Measurements from ENCODE around the gene OR51B4.
"Not testable (repeated sequence)": the region's sequence is repeated elsewhere in the genome, so short reads cannot be mapped to it uniquely, and the experiment has no call there.

The OR51B4 gene

DNA sequence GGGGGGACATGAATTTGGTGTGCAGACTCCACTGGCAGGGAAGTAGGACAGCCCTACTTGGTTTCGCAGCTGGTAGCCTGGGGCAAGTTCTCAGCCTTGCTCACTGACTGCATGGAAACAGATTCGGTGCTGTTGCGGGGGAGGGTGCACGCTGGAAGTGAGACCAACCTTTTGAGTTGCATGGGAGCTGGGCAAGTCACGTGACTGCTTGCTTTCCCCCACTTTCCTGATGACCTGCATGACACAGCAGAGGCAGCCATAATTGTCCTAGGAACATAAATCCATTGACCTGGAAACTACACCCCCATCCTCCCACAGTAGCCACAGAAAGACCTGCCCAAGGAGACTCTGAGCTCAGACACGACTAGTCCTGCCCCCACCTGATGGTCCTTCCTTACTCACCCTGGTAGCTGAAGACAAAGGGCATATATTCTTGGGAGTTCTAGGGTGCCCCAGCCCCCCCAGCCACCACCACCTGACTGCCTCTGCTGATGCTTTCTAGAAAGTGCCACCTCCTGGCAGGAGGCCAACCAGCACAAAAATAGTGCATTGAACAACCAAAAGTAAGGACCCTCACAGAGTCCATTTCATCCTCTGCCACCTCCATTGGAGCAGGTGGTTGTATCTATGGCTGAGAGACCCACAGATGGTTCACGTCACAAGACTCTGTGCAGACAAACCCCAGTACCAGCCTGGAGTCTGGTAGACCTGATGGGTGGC lies 43.0 kb downstream of the OR51B4 start:
- Histone ChIP-seq H3K4me3 (ENCODE audit: low read length, poor library complexity, severe bottlenecking) (no peak overlapping the region), H3K9me2 (replicated peaks; ENCODE audit: low read depth, low read length) (no peaks in the 10 kb centered on the region), H3K9me3 (ENCODE audit: insufficient read depth, low read depth, low read length) (no peaks in the 10 kb centered on the region), H3K4me2 (ENCODE audit: low read depth, low read length, poor library complexity, severe bottlenecking) (no peak overlapping the region), H3F3A (ENCODE audit: low read depth) (no peaks in the 10 kb centered on the region), H3K27me3 (ENCODE audit: insufficient read depth, low read length, poor library complexity, severe bottlenecking) (no peaks in the 10 kb centered on the region), H3K4me1 (ENCODE audit: insufficient read depth, low read length, poor library complexity, severe bottlenecking) (no peaks in the 10 kb centered on the region), H3K36me3 (ENCODE audit: insufficient read depth, low read length) (no peaks in the 10 kb centered on the region), H3K79me2 (ENCODE audit: insufficient read depth, low read length) (no peaks in the 10 kb centered on the region), H3K9ac (ENCODE audit: low read depth, low read length, poor library complexity, severe bottlenecking) (no peak overlapping the region), H4K20me1 (ENCODE audit: insufficient read depth, low read length, poor library complexity, severe bottlenecking) (no peaks in the 10 kb centered on the region), H2AFZ (ENCODE audit: low read length) (no peak overlapping the region)
- TF ChIP-seq, protein P1, sequence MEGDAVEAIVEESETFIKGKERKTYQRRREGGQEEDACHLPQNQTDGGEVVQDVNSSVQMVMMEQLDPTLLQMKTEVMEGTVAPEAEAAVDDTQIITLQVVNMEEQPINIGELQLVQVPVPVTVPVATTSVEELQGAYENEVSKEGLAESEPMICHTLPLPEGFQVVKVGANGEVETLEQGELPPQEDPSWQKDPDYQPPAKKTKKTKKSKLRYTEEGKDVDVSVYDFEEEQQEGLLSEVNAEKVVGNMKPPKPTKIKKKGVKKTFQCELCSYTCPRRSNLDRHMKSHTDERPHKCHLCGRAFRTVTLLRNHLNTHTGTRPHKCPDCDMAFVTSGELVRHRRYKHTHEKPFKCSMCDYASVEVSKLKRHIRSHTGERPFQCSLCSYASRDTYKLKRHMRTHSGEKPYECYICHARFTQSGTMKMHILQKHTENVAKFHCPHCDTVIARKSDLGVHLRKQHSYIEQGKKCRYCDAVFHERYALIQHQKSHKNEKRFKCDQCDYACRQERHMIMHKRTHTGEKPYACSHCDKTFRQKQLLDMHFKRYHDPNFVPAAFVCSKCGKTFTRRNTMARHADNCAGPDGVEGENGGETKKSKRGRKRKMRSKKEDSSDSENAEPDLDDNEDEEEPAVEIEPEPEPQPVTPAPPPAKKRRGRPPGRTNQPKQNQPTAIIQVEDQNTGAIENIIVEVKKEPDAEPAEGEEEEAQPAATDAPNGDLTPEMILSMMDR (conservative IDR thresholded peaks at IDR 0.05; ENCODE audit: low read length): no peak
- TF ChIP-seq EZH2phosphoT487 (IDR thresholded peaks at IDR 0.05; ENCODE audit: borderline replicate concordance): no peak

DNA sequence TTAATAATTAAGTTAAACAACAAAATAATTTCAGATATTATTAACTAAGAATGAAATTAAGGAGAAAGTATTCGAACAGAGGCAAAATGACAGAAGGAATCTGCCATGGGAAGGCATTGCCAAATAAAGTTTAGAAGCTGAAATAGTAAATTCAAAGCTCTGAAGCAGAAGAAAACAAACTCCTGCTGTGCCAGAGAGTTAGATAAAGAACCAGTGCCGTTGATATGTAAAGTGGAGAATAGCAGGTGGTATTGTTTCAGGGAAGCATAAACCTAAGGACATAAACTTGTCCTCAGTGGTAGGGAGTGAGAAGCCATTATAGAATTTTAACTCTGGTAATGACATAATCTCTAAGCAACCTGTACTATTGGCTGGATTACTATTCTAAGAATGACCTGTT lies 44.5 kb downstream of the OR51B4 start:
- TF ChIP-seq, protein P1 (conservative IDR thresholded peaks at IDR 0.05; ENCODE audit: low read length): no peak
- TF ChIP-seq EZH2phosphoT487 (IDR thresholded peaks at IDR 0.05; ENCODE audit: borderline replicate concordance): no peak
- H3F3A ChIP-seq (ENCODE audit: low read depth): no peaks in the 10 kb centered on the region
- no peaks in the 10 kb centered on the region for H3K9me3 ChIP-seq (ENCODE audit: insufficient read depth, low read depth, low read length)
- H2AFZ ChIP-seq (ENCODE audit: low read length): no peak overlapping the region
- H3K4me1 ChIP-seq (ENCODE audit: insufficient read depth, low read length, poor library complexity, severe bottlenecking): no peaks in the 10 kb centered on the region
- no peaks in the 10 kb centered on the region for H3K9me2 ChIP-seq (replicated peaks; ENCODE audit: low read depth, low read length)
- H4K20me1 ChIP-seq (ENCODE audit: insufficient read depth, low read length, poor library complexity, severe bottlenecking): no peaks in the 10 kb centered on the region
- H3K79me2 ChIP-seq (ENCODE audit: insufficient read depth, low read length): no peaks in the 10 kb centered on the region
- H3K9ac ChIP-seq (ENCODE audit: low read depth, low read length, poor library complexity, severe bottlenecking): no peak overlapping the region
- H3K4me2 ChIP-seq (ENCODE audit: low read depth, low read length, poor library complexity, severe bottlenecking): no peak overlapping the region
- no peaks in the 10 kb centered on the region for H3K27me3 ChIP-seq (ENCODE audit: insufficient read depth, low read length, poor library complexity, severe bottlenecking)
- H3K4me3 ChIP-seq (ENCODE audit: low read length, poor library complexity, severe bottlenecking): no peak overlapping the region
- H3K36me3 ChIP-seq (ENCODE audit: insufficient read depth, low read length): no peaks in the 10 kb centered on the region

GRCh38 chr11:5254646-5255413 lies 46.9 kb downstream of the OR51B4 start, which contains the start of gene HBG2:
HBG2 (minus strand) TSS chr11:5254781; CDS start chr11:5254728, 53 bp downstream.
- not testable (repeated sequence) for H3K4me3 ChIP-seq (ENCODE audit: low read length, poor library complexity, severe bottlenecking); H3F3A ChIP-seq (ENCODE audit: low read depth); H3K79me2 ChIP-seq (ENCODE audit: insufficient read depth, low read length); H2AFZ ChIP-seq (ENCODE audit: low read length); H3K9ac ChIP-seq (ENCODE audit: low read depth, low read length, poor library complexity, severe bottlenecking); H3K36me3 ChIP-seq (ENCODE audit: insufficient read depth, low read length); H3K9me2 ChIP-seq (replicated peaks; ENCODE audit: low read depth, low read length); H3K4me2 ChIP-seq (ENCODE audit: low read depth, low read length, poor library complexity, severe bottlenecking); H3K9me3 ChIP-seq (ENCODE audit: insufficient read depth, low read depth, low read length); H4K20me1 ChIP-seq (ENCODE audit: insufficient read depth, low read length, poor library complexity, severe bottlenecking); H3K4me1 ChIP-seq (ENCODE audit: insufficient read depth, low read length, poor library complexity, severe bottlenecking); H3K27me3 ChIP-seq (ENCODE audit: insufficient read depth, low read length, poor library complexity, severe bottlenecking)

DNA sequence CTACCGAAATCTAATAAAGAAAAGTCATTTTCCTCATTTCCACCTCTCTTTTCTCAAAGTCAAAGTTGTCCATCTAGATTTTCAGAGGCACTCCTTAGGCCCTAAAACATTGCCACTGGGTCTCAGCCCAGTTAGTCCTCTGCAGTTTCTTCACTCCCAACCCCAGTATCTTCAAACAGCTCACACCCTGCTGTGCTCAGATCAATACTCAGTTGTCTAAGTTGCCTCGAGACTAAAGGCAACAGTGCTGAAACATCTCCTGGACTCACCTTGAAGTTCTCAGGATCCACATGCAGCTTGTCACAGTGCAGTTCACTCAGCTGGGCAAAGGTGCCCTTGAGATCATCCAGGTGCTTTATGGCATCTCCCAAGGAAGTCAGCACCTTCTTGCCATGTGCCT lies 47.7 kb downstream of the OR51B4 start:
- not testable (repeated sequence) for H3K79me2 ChIP-seq (ENCODE audit: insufficient read depth, low read length); H3K9ac ChIP-seq (ENCODE audit: low read depth, low read length, poor library complexity, severe bottlenecking); H4K20me1 ChIP-seq (ENCODE audit: insufficient read depth, low read length, poor library complexity, severe bottlenecking); H2AFZ ChIP-seq (ENCODE audit: low read length); H3K4me3 ChIP-seq (ENCODE audit: low read length, poor library complexity, severe bottlenecking); H3K36me3 ChIP-seq (ENCODE audit: insufficient read depth, low read length); H3K9me3 ChIP-seq (ENCODE audit: insufficient read depth, low read depth, low read length); H3K4me1 ChIP-seq (ENCODE audit: insufficient read depth, low read length, poor library complexity, severe bottlenecking); H3F3A ChIP-seq (ENCODE audit: low read depth); H3K9me2 ChIP-seq (replicated peaks; ENCODE audit: low read depth, low read length); H3K27me3 ChIP-seq (ENCODE audit: insufficient read depth, low read length, poor library complexity, severe bottlenecking); H3K4me2 ChIP-seq (ENCODE audit: low read depth, low read length, poor library complexity, severe bottlenecking)

DNA sequence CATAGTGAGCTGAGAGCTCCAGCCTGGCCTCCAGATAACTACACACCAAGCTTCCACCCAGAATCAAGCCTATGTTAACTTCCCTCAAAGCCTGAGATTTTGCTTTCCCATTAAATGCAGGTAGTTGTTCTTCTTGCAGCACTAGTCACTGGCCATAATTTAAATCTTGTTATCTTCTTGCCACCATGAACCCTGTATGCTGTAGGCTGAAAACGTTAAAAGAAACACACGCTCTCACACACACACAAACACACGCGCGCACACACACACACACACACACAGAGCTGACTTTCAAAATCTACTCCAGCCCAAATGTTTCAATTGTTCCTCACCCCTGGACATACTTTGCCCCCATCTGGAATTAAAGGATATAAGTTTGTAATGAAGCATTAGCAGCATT lies 48.3 kb downstream of the OR51B4 start:
- H3K9ac ChIP-seq (ENCODE audit: low read depth, low read length, poor library complexity, severe bottlenecking): not testable (repeated sequence)

More for the DNA sequence above, 48.3 kb downstream of the OR51B4 start:
- H3K4me1 ChIP-seq (ENCODE audit: insufficient read depth, low read length, poor library complexity, severe bottlenecking); H3K4me3 ChIP-seq (ENCODE audit: low read length, poor library complexity, severe bottlenecking); H3K9me3 ChIP-seq (ENCODE audit: insufficient read depth, low read depth, low read length); H3K79me2 ChIP-seq (ENCODE audit: insufficient read depth, low read length); H2AFZ ChIP-seq (ENCODE audit: low read length); H4K20me1 ChIP-seq (ENCODE audit: insufficient read depth, low read length, poor library complexity, severe bottlenecking); H3K9me2 ChIP-seq (replicated peaks; ENCODE audit: low read depth, low read length); H3K36me3 ChIP-seq (ENCODE audit: insufficient read depth, low read length); H3F3A ChIP-seq (ENCODE audit: low read depth); H3K4me2 ChIP-seq (ENCODE audit: low read depth, low read length, poor library complexity, severe bottlenecking); H3K27me3 ChIP-seq (ENCODE audit: insufficient read depth, low read length, poor library complexity, severe bottlenecking): not testable (repeated sequence)
